Tibial nerve (tissue), 3 donors: ENCODE measurements around the gene CTNNA3.

Experiments
- CTCF ChIP-seq, 5 experiments: fragments of 200-600 bp in 3 of 5; fragments of 450-650 bp in 2 of 5; sonication (generic) in 3 of 5; IDR thresholded peaks; one replicate each; pipeline ENCODE4 v1.5.1; 2016 to 2019; ENCODE audit warnings: antibody characterized with exemption in 5 of 5, mild to moderate bottlenecking in 3 of 5, moderate library complexity in 2 of 5
- POLR2A ChIP-seq, 2 donors: fragments of 450-650 bp; IDR thresholded peaks; one replicate each; pipeline ENCODE4 v1.6.1; 2017; ENCODE audit warnings: antibody characterized with exemption in 2 of 2, mild to moderate bottlenecking in 2 of 2, moderate library complexity in 2 of 2

DNA sequence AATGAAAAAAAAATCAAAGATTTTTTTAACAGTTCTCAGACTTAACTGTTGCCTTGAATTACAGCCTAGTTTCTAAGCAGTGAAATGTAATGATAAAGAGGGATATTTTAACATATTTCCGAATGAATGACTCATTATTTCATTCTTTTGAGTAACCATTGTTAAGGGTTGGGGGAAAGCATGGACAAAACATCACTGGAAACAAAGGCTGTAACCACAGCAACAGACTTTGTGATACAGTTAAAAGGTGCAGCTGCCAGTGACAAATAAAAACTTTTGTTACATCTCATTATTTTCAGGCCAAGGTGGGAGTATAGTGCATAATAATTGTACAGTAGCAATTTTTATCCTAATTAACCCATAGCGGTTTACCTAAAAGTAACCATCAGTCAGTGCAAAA, 597.5 kb downstream of the CTNNA3 start:
- TF ChIP-seq CTCF (IDR thresholded peaks at IDR 0.05): no peak
- TF ChIP-seq POLR2A (IDR thresholded peaks at IDR 0.05): no peak
